Glomerular endothelial cell (primary cell): ENCODE results near the gene ANP32E. TPM values are rescaled to one million over a fixed set of nuclear protein-coding genes. Genes with fewer than 3 reads are reported as not detected.

Experiments
- DNase-seq: peaks from one replicate; pipeline ENCODE4 v3.0.0-alpha.2; 2011; ENCODE audit warnings: low read depth, low spot score; ENCODE audit errors: extremely low read depth
- total RNA-seq: library from RNA; depleted of rRNA; stranded (reverse); fragments of >200 nt; gene quantifications from 2 replicates; pipeline ENCODE4 v1.2.3, GENCODE V29; 2015

The ANP32E gene
- 13.0 and 22.2 TPM in 2 replicates for total RNA-seq

- peak; percentile 99 for DNase-seq
Measured at GRCh38 chr1:150235852-150236613, at the start of gene ANP32E. ANP32E (minus strand) TSS chr1:150236112; CDS start chr1:150235786, 326 bp downstream.

- DNase-seq, result no peak
Measured at GRCh38 chr1:150283260-150283659, 47.3 kb upstream of the ANP32E start.

GRCh38 chr1:150282558-150282958 lies 46.6 kb upstream of the ANP32E start:
- no peak for DNase-seq

- peak; percentile 78 for DNase-seq
Measured at GRCh38 chr1:150281758-150282557, 46.0 kb upstream of the ANP32E start, which contains the start of gene CIART. CIART (plus strand) TSS chr1:150282554; CDS start chr1:150283268, 714 bp downstream.

GRCh38 chr1:150281221-150281757 lies 45.4 kb upstream of the ANP32E start:
- no peak for DNase-seq

GRCh38 chr1:150280138-150280707 lies 44.3 kb upstream of the ANP32E start:
- DNase-seq, result no peak

- DNase-seq, result no peak
Measured at GRCh38 chr1:150273311-150273710, 37.4 kb upstream of the ANP32E start.

- no peak for DNase-seq
Measured at GRCh38 chr1:150271291-150271959, 35.5 kb upstream of the ANP32E start.

- DNase-seq, result no peak
Measured at GRCh38 chr1:150269451-150269850, 33.5 kb upstream of the ANP32E start.

GRCh38 chr1:150268705-150269403 lies 32.9 kb upstream of the ANP32E start, which contains the start of gene APH1A:
APH1A (minus strand) TSS chr1:150269016; CDS start chr1:150268810, 206 bp downstream.
- no peak for DNase-seq

- no peak for DNase-seq
Measured at GRCh38 chr1:150268340-150268704, 32.4 kb upstream of the ANP32E start.

GRCh38 chr1:150267896-150268295 lies 32.0 kb upstream of the ANP32E start:
- DNase-seq, result no peak

GRCh38 chr1:150263549-150263948 lies 27.6 kb upstream of the ANP32E start:
- no peak for DNase-seq

- no peak for DNase-seq
Measured at GRCh38 chr1:150262388-150263320, 26.7 kb upstream of the ANP32E start.

GRCh38 chr1:150261367-150261766 lies 25.5 kb upstream of the ANP32E start:
- no peak for DNase-seq

GRCh38 chr1:150259758-150260669 lies 24.1 kb upstream of the ANP32E start:
- no peak for DNase-seq

GRCh38 chr1:150259217-150259616 lies 23.3 kb upstream of the ANP32E start:
- DNase-seq, result no peak
